Kidney (tissue), 14 donors: ENCODE data around the gene CAMTA1. TPM values are rescaled to one million over a fixed set of nuclear protein-coding genes. Genes with fewer than 3 reads are reported as not detected.

Experiments used
- DNase-seq, 5 donors: peaks; one replicate each; pipeline ENCODE4 v3.0.0-alpha.2; 2013 to 2020
- FAIRE-seq: peaks from 2 replicates; lab custom pipeline; 2012; peaks lifted over from hg19 to GRCh38; lab: Jason Lieb, UNC
- H3K27ac ChIP-seq, 2 donors: one replicate each; pipeline ENCODE4 v1.7.0; 2013; ENCODE audit warnings: low read depth in 2 of 2, low read length in 2 of 2, inconsistent platforms in 1 of 2
- H3K27me3 ChIP-seq: one replicate; pipeline ENCODE4 v1.7.1; 2013; ENCODE audit warnings: low read length, inconsistent platforms; ENCODE audit not compliant: control insufficient read depth, insufficient read depth
- H3K36me3 ChIP-seq, 3 donors: one replicate each; pipeline versions ENCODE4 v1.7.0 to v1.7.1; 2013; ENCODE audit warnings: low read length in 3 of 3, control low read depth in 1 of 3, inconsistent platforms in 1 of 3; ENCODE audit not compliant: insufficient read depth in 3 of 3, control insufficient read depth in 2 of 3
- H3K4me1 ChIP-seq, 3 donors: one replicate each; pipeline versions ENCODE4 v1.7.0 to v1.7.1; 2013; ENCODE audit warnings: low read length in 3 of 3, inconsistent platforms in 1 of 3, low read depth in 1 of 3; ENCODE audit not compliant: control insufficient read depth in 2 of 3, insufficient read depth in 2 of 3
- H3K4me3 ChIP-seq, 3 donors: one replicate each; pipeline versions ENCODE4 v1.7.0 to v1.8.1; 2013; ENCODE audit warnings: low read length in 3 of 3, control low read depth in 1 of 3, inconsistent platforms in 1 of 3
- H3K9ac ChIP-seq, 3 donors: one replicate each; pipeline versions ENCODE4 v1.7.0 to v1.7.1; 2013; ENCODE audit warnings: low read length in 3 of 3, control low read depth in 1 of 3, inconsistent platforms in 1 of 3
- H3K9me3 ChIP-seq, 3 donors: one replicate each; pipeline versions ENCODE4 v1.7.0 to v1.7.1; 2013; ENCODE audit warnings: low read length in 3 of 3, control low read depth in 1 of 3, inconsistent platforms in 1 of 3; ENCODE audit not compliant: control insufficient read depth in 2 of 3, insufficient read depth in 1 of 3
- intact Hi-C: fragments of 100-400 bp; cut with DNase I; formaldehyde crosslinking; loops from one replicate; pipeline ENCODE4 v1.11.1; 2022
- polyA plus RNA-seq: library from polyadenylated mRNA; stranded (reverse); fragments of 350-450 nt; fragmentation: Illumina TruSeq; extraction: RNeasy Lipid Tissue Mini Kit (QIAGEN cat#74804); gene quantifications from one replicate; pipeline ENCODE4 v1.2.3, GENCODE V29; 2014; ENCODE audit warnings: low read depth, low replicate concordance; ENCODE audit not compliant: insufficient read depth
- total RNA-seq: library from RNA; stranded (reverse); fragmentation: NEBNext Ultra II Directional; extraction: Animal tissue kit (Norgen Biotek cat#: 25700); gene quantifications from one replicate; pipeline ENCODE4 v1.2.1, GENCODE V29; 2021
- TF ChIP-seq, protein P1 (sequence below): IDR thresholded peaks from 3 replicates; pipeline ENCODE4 v1.5.1; 2012; ENCODE audit warnings: mild to moderate bottlenecking, moderate library complexity, borderline replicate concordance; ENCODE audit not compliant: insufficient read depth; ENCODE audit errors: extremely low read depth
- donor health status: control.
- donor health status: control.
- donor health status: control.
- donor health status: control.
- donor health status: control.
- donor health status: DM: yes; HTN: yes; CAD: no.
- donor health status: Normal renal cell carcinoma (clear cell type).

Gene CAMTA1
- total and polyA plus RNA-seq, 2 donors from 2014 or later, result 79.0 to 170 TPM

DNA sequence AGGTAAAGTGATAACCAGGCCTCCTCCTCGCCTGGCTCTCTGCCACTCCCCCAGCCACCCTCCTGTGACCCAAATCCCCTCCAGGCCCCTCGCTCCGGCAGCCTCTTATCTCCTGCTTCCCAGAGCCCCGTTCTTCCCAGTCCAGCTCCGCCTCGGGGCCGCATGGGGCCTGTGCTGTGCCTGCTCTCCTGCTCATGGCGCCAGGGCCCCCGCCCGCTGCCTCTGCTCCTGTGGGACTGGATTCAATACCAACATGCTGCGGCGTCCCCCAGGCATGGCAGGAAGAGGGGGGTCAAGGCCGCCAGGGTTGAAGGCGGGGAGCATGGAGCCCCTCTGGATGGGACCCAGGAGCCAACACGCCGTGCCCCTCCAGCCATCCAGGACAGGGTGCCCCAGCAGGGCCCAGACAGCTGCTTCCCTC lies 772.8 kb downstream of the CAMTA1 start:
- H3K9ac ChIP-seq, result no peak overlapping the region
- TF ChIP-seq, protein P1, sequence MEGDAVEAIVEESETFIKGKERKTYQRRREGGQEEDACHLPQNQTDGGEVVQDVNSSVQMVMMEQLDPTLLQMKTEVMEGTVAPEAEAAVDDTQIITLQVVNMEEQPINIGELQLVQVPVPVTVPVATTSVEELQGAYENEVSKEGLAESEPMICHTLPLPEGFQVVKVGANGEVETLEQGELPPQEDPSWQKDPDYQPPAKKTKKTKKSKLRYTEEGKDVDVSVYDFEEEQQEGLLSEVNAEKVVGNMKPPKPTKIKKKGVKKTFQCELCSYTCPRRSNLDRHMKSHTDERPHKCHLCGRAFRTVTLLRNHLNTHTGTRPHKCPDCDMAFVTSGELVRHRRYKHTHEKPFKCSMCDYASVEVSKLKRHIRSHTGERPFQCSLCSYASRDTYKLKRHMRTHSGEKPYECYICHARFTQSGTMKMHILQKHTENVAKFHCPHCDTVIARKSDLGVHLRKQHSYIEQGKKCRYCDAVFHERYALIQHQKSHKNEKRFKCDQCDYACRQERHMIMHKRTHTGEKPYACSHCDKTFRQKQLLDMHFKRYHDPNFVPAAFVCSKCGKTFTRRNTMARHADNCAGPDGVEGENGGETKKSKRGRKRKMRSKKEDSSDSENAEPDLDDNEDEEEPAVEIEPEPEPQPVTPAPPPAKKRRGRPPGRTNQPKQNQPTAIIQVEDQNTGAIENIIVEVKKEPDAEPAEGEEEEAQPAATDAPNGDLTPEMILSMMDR, result no peak
- peak; percentile 64 to 84 (median 69) for DNase-seq
- no peaks in the 10 kb centered on the region for H3K27me3 ChIP-seq
- intact Hi-C loops, result no loop called here
- H3K4me3 ChIP-seq, result no peak overlapping the region
- H3K27ac ChIP-seq, result no peak overlapping the region
- no peaks in the 10 kb centered on the region for H3K9me3 ChIP-seq
- H3K4me1 ChIP-seq, result peaks cover under 1 to 5% (median 4%) of the 10 kb centered on the region in 3 donors
- H3K36me3 ChIP-seq, result no peaks in the 10 kb centered on the region
- no peak for FAIRE-seq

DNA sequence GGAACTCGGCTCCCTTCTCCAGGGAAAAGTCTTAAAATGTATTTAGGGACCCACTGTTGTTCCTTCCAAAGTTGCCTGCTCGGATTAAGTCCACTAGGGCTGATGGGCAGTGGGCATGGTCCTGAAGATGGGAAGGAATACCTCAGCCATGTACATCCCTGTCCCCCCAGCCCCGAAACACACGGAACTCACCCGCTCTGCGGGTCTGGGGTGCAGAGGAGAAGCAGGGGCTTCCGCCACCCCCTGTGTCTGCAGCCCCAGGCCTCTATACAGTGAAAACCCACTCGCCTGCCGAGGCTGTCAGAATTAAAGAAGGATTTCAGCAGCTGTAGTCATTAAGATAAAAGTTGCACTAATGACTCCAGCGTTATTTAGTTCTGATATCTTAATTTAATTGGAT lies 773.2 kb downstream of the CAMTA1 start:
- Histone ChIP-seq H3K9me3 (no peaks in the 10 kb centered on the region), H3K9ac (no peak overlapping the region), H3K27ac (no peak overlapping the region), H3K27me3 (no peaks in the 10 kb centered on the region), H3K36me3 (no peaks in the 10 kb centered on the region), H3K4me1 (peaks cover 0 to 2% (median 0%) of the 10 kb centered on the region in 3 donors), H3K4me3 (no peak overlapping the region)
- FAIRE-seq (no peak), DNase-seq (peak in 2 of 5 donors; percentile 38 to 46)
- TF ChIP-seq, protein P1, result no peak
- intact Hi-C loops, result no loop called here

DNA sequence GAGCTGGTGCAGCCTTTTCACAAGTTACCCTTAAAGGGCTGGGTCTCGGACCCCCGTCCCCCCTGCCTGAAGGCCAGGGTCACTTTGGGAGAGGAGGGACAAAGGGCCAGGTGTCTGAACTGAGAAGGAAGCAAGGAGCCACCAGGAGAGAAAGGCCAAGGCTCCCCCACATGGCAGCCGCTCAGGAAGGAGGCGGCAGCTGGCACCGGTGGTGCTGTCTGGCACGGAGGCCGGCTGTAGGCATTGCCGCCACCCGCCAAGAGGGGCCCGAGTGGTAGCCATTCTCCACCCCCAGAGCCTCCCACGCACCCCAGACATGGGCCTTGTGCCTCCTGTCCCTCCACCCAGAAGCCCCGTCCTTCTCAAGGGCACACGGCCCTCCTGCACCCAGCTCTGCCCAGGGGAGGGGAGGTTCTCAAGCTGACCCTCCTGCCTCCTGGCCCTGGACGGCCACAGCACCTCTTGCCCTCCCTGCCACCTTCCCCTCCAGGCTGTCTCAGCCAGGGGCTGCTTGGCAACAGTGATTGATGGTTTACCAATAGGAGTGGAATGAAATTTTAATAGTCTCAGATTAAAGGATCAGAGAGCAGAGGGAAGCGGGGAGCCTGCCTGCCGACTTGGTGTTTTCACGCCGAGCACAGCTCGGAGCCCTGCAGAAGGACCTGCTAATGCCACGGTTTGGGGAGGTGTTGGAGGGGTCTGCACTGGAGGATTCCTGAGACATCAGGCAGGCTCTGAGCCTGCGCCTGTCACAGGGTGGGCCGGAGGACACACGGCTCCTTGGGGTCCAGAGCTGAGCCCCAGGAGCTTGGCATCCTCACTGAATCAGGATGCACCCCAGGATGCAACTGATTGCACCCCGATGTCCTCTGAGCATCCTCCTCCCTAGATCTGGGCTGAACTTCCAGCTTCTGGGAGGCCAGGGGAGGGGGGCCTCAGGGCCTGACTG lies 773.9 kb downstream of the CAMTA1 start:
- Histone ChIP-seq H3K4me1 (peaks cover 0 to 2% (median 0%) of the 10 kb centered on the region in 3 donors), H3K4me3 (no peak overlapping the region), H3K9me3 (no peaks in the 10 kb centered on the region), H3K27me3 (no peaks in the 10 kb centered on the region), H3K27ac (no peak overlapping the region), H3K9ac (no peak overlapping the region), H3K36me3 (no peaks in the 10 kb centered on the region)
- DNase-seq (peak in 2 of 5 donors; percentile 56 to 61), FAIRE-seq (no peak)
- TF ChIP-seq, protein P1, result no peak
- intact Hi-C loops, result no loop called here
